GM12878 (cell line): ENCODE measurements around the gene TSPEAR. TPM values are rescaled to one million over a fixed set of nuclear protein-coding genes. Genes with fewer than 3 reads are reported as not detected.

Experiments
- ATAC-seq: fragments of 200-7000 bp; cut with Tn5 transposase; 3 replicates; pipeline ENCODE4 v1.9.1; 2020; ENCODE audit warnings: mild to moderate bottlenecking, moderate library complexity
- BruUV-seq: library from RNA; stranded (reverse); fragments of 400-500 nt; replicated peaks from 2 replicates; lab custom pipeline; 2021; lab: Mats Ljungman, UMichigan
- CTCF ChIA-PET: fragments of 300-600 bp; sonication (Branson Sonifier 250); formaldehyde crosslinking; extraction: SDS; loops from one replicate; lab custom pipeline; 2021; ENCODE audit warnings: inconsistent platforms; lab: Yijun Ruan, JAX
- POLR2A ChIA-PET: fragments of 350-600 bp; formaldehyde crosslinking; extraction: SDS; loops from one replicate; lab custom pipeline; 2021; ENCODE audit warnings: inconsistent platforms; lab: Charles Lee
- RAD21 ChIA-PET: fragments of 300-600 bp; sonication (Branson Sonifier 250); formaldehyde crosslinking; loops from one replicate; lab custom pipeline; 2023; ENCODE audit warnings: antibody characterized with exemption; ENCODE audit not compliant: unreplicated experiment; lab: Charles Lee
- SMC1A ChIA-PET: fragments of 300-600 bp; sonication (Branson Sonifier 250); formaldehyde crosslinking; loops from one replicate; lab custom pipeline; 2023; ENCODE audit not compliant: unreplicated experiment, uncharacterized antibody; lab: Charles Lee
- DNase-seq: peaks from one replicate; pipeline ENCODE4 v3.0.0-alpha.2; 2011; ENCODE audit warnings: low read depth, low spot score
- FAIRE-seq: peaks from 3 replicates; lab custom pipeline; 2011; peaks lifted over from hg19 to GRCh38; lab: Jason Lieb, UNC
- H2AFZ ChIP-seq: 2 replicates; pipeline ENCODE4 v1.6.0; 2011; ENCODE audit warnings: low read depth, low read length, control low read depth; ENCODE audit not compliant: control insufficient read depth
- H3K27ac ChIP-seq: 2 replicates; pipeline ENCODE4 v1.5.1; 2011; ENCODE audit warnings: control low read depth; ENCODE audit not compliant: control insufficient read depth, insufficient read depth
- H3K27me3 ChIP-seq, 2 experiments: replicated peaks in 1 of 2; 2 replicates each; pipeline versions ENCODE4 v1.6.0 to v1.6.1; 2011; ENCODE audit warnings: low read length in 1 of 2; ENCODE audit not compliant: control insufficient read depth in 2 of 2, insufficient read depth in 2 of 2
- H3K36me3 ChIP-seq, 2 experiments: 2 replicates each; pipeline ENCODE4 v1.5.1; 2011; ENCODE audit warnings: low read length in 1 of 2; ENCODE audit not compliant: control insufficient read depth in 2 of 2, insufficient read depth in 2 of 2
- H3K4me1 ChIP-seq: 2 replicates; pipeline ENCODE4 v1.6.1; 2011; ENCODE audit warnings: mild to moderate bottlenecking, low read length, moderate library complexity, mixed read lengths; ENCODE audit not compliant: control insufficient read depth, insufficient read depth
- H3K4me2 ChIP-seq: 2 replicates; pipeline ENCODE4 v1.6.0; 2011; ENCODE audit warnings: control low read depth; ENCODE audit not compliant: control insufficient read depth, insufficient read depth
- H3K4me3 ChIP-seq: fragments of 200-600 bp; sonication (generic); 2 replicates; pipeline ENCODE4 v1.5.1; 2016
- H3K79me2 ChIP-seq: 2 replicates; pipeline ENCODE4 v1.6.0; 2011; ENCODE audit warnings: low read length; ENCODE audit not compliant: control insufficient read depth, insufficient read depth
- H3K9ac ChIP-seq: 2 replicates; pipeline ENCODE4 v1.8.0; 2011; ENCODE audit warnings: low read length, control low read depth, mixed read lengths; ENCODE audit not compliant: control insufficient read depth, insufficient read depth
- H3K9me3 ChIP-seq: replicated peaks from 3 replicates; pipeline ENCODE4 v1.5.1; 2011; ENCODE audit warnings: mild to moderate bottlenecking, low read length; ENCODE audit not compliant: control insufficient read depth, insufficient read depth
- H4K20me1 ChIP-seq: 2 replicates; pipeline ENCODE4 v1.6.0; 2011; ENCODE audit not compliant: control insufficient read depth, insufficient read depth
- BHLHE40 ChIP-seq, 2 experiments: fragments of 450-650 bp in 1 of 2; IDR thresholded peaks; 2 replicates each; pipeline ENCODE4 v1.6.1; 2011 to 2017; ENCODE audit warnings: low read depth in 2 of 2, borderline replicate concordance in 1 of 2, improper control_type of control experiment in 1 of 2, low read length in 1 of 2, mild to moderate bottlenecking in 1 of 2
- CBFB ChIP-seq: IDR thresholded peaks from 2 replicates; pipeline ENCODE4 v1.6.1; 2016; ENCODE audit warnings: antibody characterized with exemption, low read depth
- ELK1 ChIP-seq: IDR thresholded peaks from 2 replicates; pipeline ENCODE4 v1.6.1; 2012; ENCODE audit warnings: low read depth, low read length, improper control_type of control experiment
- IRF3 ChIP-seq: fragments of 450-650 bp; IDR thresholded peaks from 2 replicates; pipeline ENCODE4 v1.6.1; 2014; ENCODE audit warnings: mild to moderate bottlenecking
- MAX ChIP-seq: IDR thresholded peaks from 2 replicates; pipeline ENCODE4 v1.6.1; 2012; ENCODE audit warnings: low read depth, low read length, improper control_type of control experiment
- MEF2A ChIP-seq: IDR thresholded peaks from 2 replicates; pipeline ENCODE4 v1.6.1; 2011; ENCODE audit warnings: low read depth, mild to moderate bottlenecking, low read length, moderate library complexity; ENCODE audit not compliant: insufficient read depth
- MEF2B ChIP-seq: fragments of 450-650 bp; IDR thresholded peaks from 2 replicates; pipeline ENCODE4 v1.6.1; 2018; ENCODE audit warnings: mild to moderate bottlenecking, moderate library complexity; ENCODE audit not compliant: partially characterized antibody, poor library complexity, severe bottlenecking
- RAD51 ChIP-seq: fragments of 450-650 bp; IDR thresholded peaks from 2 replicates; pipeline ENCODE4 v1.6.1; 2016; ENCODE audit warnings: moderate library complexity, mild to moderate bottlenecking, inconsistent platforms
- RUNX3 ChIP-seq: IDR thresholded peaks from 2 replicates; pipeline ENCODE4 v1.6.1; 2012; ENCODE audit warnings: low read length, inconsistent platforms
- SREBF2 ChIP-seq: IDR thresholded peaks from 2 replicates; pipeline ENCODE4 v1.6.1; 2012; ENCODE audit warnings: mild to moderate bottlenecking, low read length
- TCF7 ChIP-seq: IDR thresholded peaks from 2 replicates; pipeline ENCODE4 v1.6.1; 2014; ENCODE audit warnings: antibody characterized with exemption, borderline replicate concordance
- WGBS: methylation state at CpG from one replicate; pipeline ENCODE4 v1.1.6; 2016; ENCODE audit warnings: low lambda C conversion rate; ENCODE audit not compliant: insufficient replicate concordance, insufficient coverage; ENCODE audit errors: missing lambda C conversion rate; 5-methylcytosine and 5-hydroxymethylcytosine counted together
- in situ Hi-C: fragments of 300-500 bp; cut with MboI; formaldehyde crosslinking; loops from 9 replicates; pipeline ENCODE4 v1.14.3; 2018; ENCODE audit warnings: mixed read lengths
- intact Hi-C: fragments of 100-400 bp; cut with micrococcal nuclease; formaldehyde crosslinking; loops from one replicate; pipeline ENCODE4 v1.14.2; 2022; ENCODE audit not compliant: unreplicated experiment
- polyA plus RNA-seq, 11 experiments: library from polyadenylated mRNA; depleted of rRNA in 4 of 11; unstranded in 6 of 11; stranded (reverse) in 5 of 11; fragments of >200 nt; fragmentation: Nextera tagmentation in 4 of 11; fragmentation: Illumina TruSeq in 1 of 11; extraction: Ambion mirVana in 4 of 11; extraction: Trizol in 1 of 11; gene quantifications; 1 replicate in 1 of 11; 2 replicates in 10 of 11; pipeline versions ENCODE4 v1.2.1 to v1.2.3, GENCODE V29; 2011 to 2016; ENCODE audit warnings: inconsistent platforms in 2 of 11, missing spikeins in 2 of 11, low read depth in 1 of 11
- total RNA-seq, 4 experiments: library from RNA; depleted of rRNA in 3 of 4; stranded (reverse); fragments of >200 nt in 3 of 4; fragmentation: Illumina TruSeq in 1 of 4; extraction: Trizol in 1 of 4; gene quantifications; 2 replicates each; pipeline versions ENCODE4 v1.2.1 to v1.2.3, GENCODE V29; 2013 to 2021

Gene TSPEAR
- total and polyA plus RNA-seq, 10 of the 15 experiments (the other 5 are each of a cell fraction or from before 2014, with no cell fraction given): not detected

- CTCF ChIA-PET: interaction anchor here (0.9 to 1.3 kb wide), 2 partner anchors 19 to 46 kb away, joined by 3 to 6 read pairs; no protein-coding TSS in a partner anchor
- H4K20me1 ChIP-seq: no peaks in the 10 kb centered on the region
- DNase-seq (no peak), FAIRE-seq (no peak), ATAC-seq (no peak)
- no peaks in the 10 kb centered on the region for H3K79me2 ChIP-seq
- in situ Hi-C loops (no loop called here), intact Hi-C loops (no loop called here)
- no peak overlapping the region for H3K4me3 ChIP-seq
- POLR2A ChIA-PET: no interaction called here
- 31% methylated on average over 61 of the region's 61 CpGs for WGBS
- H3K4me2 ChIP-seq: no peak overlapping the region
- peaks cover 2 to 6% of the 10 kb centered on the region in 2 experiments; a peak in 2 of 4 replicates for H3K27me3 ChIP-seq
- no TSS peak for BruUV-seq
- no peaks in the 10 kb centered on the region for H3K9me3 ChIP-seq
- no peaks in the 10 kb centered on the region for H3K36me3 ChIP-seq
- TF ChIP-seq RAD51 (no peak), SREBF2 (no peak), MEF2B (peak; percentile 65), BHLHE40 (IDR thresholded peaks at IDR 0.05; ENCODE audit: borderline replicate concordance in 1 of 2, low read depth in 2 of 2, low read length in 1 of 2) (peak in 1 of 2 experiments; percentile 42; a peak in 1 of 4 replicates), MEF2A (no peak), RUNX3 (no peak), TCF7 (no peak), MAX (no peak), ELK1 (no peak), IRF3 (no peak), CBFB (no peak)
- no peak overlapping the region for H3K9ac ChIP-seq
- RAD21 ChIA-PET: no interaction called here
- no peak overlapping the region for H2AFZ ChIP-seq
- H3K27ac ChIP-seq: no peak overlapping the region
- SMC1A ChIA-PET: no interaction called here
- no peaks in the 10 kb centered on the region for H3K4me1 ChIP-seq
These were observed 12.1 kb upstream of the TSPEAR start for GRCh38 chr21:44723177-44724131.
